ENCODE results near the gene BICD2.

BICD2 gene

DNA sequence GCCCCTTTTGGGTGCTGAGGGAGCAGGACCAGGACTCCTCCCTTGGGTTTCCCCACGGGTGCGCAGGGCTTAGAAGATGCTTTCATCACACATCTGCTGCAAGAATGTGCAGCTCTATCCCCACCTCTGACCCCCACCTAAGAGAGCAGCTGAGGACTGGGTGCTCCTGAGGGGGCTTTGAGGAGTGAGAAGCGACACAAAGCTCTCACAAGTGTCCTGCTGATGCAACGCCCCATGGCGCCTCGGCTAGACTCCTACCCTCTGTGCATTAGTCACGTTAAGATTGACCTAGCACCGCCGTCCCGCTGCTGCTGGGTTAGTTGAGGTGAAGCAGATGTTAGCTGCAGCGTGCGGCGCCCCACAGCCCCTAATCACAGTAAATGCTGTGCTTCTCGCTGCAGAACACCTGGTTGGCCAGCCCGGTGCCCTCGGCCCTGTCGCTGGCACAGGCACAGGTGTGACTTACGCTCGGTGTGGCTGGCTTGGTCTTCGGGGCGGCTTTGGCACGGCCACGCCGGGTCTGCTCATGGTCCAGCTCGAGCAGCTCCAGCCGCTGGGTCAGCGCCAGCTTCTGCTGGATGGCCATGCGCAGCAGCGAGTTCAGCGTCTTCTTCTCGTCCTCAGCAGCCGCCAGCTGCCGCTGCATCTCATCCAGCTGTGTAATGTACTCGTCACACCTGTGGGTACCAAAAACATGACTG is 49.7 kb downstream of the BICD2 start:
- no peak for DNase-seq (ENCODE audit: low read depth in 2 of 2)

- DNase-seq (ENCODE audit: low read depth in 2 of 2) = no peak
Measured at GRCh38 chr9:92714016-92714415, 50.6 kb downstream of the BICD2 start.

DNA sequence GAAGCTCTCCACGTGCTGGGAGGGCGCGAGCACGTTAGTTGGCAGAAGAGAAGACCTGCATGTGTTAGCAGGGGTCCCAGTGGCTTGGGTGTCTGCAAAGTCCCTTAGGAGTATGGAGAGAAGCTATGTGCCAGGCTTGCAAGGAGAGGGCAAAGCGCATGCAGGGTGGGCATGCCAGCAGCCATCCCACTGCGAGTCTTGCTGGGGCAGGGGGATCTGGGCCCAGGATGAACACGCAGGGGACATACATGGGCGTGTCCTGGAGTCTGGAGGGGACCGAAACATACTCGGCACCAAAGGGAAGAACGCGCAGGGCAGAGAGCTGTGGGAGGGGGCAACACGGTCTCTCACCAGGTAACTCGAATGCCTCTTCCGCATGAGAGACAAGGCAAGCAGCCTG is 51.1 kb downstream of the BICD2 start:
- DNase-seq (ENCODE audit: low read depth in 2 of 2) = no peak

DNA sequence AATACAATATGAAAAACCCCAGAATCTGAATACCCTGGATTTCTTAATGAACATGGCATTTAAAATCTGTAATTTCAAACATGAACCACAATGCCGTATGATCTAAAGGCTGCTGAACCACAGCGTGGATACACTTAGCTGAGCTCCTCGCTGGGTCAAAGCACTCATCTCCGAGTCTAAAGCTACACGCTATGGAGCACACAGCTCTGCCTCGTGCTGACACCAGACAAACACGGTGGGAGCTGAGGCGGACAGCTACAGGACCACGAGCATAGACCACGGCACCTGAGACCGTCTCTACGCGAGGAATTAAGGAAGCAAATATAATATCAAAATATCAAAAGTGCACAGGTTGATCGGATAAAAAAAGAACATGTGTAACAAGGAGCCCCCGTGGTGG is 51.9 kb downstream of the BICD2 start:
- no peak for DNase-seq (ENCODE audit: low read depth in 2 of 2)

DNA sequence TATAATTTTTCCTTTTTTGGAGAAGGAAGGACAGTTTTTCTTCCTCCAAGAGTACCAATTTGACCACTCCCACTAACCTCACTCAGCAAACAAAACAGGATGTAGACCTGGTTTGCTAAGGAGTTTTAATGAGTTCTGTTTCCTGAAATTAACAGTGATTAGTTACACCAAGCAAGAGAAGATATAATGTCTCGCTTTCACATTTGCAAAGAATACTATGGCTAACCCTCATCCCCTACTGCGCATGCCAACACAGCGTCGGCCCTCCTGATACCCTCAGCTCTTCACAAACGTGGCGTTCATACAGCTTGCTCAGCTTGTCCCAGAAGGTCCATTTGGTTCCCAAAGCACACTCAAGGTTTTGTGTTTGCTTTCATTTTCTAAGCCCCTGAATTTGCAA is 52.8 kb downstream of the BICD2 start:
- DNase-seq (ENCODE audit: low read depth in 2 of 2) = no peak

DNA sequence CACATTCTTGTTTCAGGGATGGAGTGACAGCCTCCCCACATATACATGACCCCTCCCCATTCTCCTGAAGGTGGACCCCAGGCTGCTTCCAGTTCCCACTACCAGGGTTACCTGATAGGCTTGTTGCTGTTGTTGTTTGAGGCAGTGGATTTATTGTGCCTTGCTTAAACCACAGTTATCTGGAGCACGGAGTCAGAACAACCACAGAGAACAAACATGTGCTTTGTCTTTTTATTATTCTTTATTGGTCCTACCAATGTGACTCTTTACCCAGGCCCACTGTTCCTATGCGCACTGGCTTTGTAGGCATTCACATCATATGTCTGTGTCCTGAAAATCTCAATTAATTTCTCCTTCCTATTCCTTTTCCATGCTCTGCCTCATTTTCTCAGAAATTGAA is 53.5 kb downstream of the BICD2 start:
- no peak for DNase-seq (ENCODE audit: low read depth in 2 of 2)

- no peak for DNase-seq (ENCODE audit: low read depth in 2 of 2)
Measured at GRCh38 chr9:92710368-92710767, 54.3 kb downstream of the BICD2 start.

DNA sequence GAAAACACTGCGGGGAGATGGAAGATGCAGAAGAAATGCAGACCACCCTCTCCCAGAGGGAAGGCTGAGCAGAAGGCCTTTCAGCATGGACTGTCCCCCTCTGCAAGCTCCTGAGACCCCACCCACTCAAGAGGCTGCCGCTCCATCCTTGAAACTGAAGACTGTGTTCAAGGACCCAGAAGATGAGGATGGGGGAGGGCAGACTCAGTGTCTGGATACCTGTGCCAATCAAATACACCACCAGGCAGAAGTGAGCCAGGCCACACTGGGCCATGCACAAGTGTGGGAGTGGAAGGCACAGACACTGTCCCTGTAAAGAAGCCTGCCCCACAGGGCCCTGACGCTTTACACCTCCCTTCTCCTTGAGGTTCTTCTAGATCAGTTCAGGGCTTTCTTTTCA is 54.7 kb downstream of the BICD2 start:
- no peak for DNase-seq (ENCODE audit: low read depth in 2 of 2)

DNA sequence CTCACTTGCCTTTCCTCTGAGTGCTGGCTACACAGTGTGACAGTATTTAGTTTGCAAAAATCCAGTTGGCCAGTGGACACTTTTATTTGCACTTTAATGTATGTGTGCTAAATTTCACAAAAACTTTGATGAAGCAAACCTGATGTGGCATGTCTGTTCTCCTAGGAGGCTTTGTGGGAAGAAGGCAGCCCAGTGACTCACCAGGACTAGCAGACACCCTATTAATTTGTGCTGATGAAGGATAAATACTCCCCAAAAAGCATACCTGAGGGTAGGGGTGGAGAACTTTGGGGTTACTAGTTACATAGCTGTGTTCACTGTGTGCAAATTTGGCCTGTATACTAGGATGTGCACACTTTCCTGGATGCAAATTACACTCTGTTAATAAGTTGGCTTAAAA is 55.4 kb downstream of the BICD2 start:
- DNase-seq (ENCODE audit: low read depth in 2 of 2) = no peak

- DNase-seq (ENCODE audit: low read depth in 2 of 2) = no peak
Measured at GRCh38 chr9:92707530-92707929, 57.1 kb downstream of the BICD2 start.

- DNase-seq (ENCODE audit: low read depth in 2 of 2) = peak; percentile 20 to 28
Measured at GRCh38 chr9:92706218-92706940, 58.3 kb downstream of the BICD2 start.

DNA sequence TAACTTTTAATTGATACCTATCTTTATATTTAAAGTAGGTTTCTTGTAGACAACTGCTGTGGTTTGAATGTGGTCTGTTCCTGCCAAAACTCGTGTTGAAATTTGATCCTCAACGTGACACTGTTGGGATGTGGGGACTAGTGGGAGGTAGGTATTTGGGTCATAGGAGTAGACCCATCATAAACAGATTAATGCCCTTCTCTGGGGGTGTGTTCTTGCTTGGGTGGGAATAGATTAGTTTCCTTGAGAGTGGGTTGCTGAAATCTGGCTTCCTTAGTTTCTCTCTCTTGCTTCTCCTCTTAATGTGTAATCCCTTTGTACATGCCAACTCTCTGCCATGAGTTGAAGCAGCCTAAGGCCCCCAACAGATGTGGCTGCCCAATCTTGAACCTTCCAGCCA is 60.1 kb downstream of the BICD2 start:
- DNase-seq (ENCODE audit: low read depth in 2 of 2) = no peak

DNA sequence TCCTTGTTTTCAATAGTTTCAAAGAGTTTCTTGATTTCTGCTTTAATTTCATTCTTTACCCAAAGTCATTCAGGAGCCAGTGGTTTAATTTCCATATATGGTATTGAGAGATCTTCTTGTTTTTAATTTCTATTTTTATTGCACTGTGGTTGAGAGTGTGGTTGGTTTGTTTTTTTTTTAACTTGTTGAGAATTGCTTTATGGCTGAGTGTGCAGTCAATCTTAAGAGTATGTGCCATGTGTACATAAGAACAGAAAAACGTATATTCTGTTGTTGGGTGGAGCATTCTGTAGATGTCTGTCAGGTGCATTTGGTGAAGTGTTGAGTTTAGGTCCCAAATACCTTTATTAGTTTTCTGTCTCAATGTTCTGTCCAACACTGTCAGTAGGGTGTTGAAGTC is 68.0 kb downstream of the BICD2 start:
- no peak for DNase-seq (ENCODE audit: low read depth in 2 of 2)

DNA sequence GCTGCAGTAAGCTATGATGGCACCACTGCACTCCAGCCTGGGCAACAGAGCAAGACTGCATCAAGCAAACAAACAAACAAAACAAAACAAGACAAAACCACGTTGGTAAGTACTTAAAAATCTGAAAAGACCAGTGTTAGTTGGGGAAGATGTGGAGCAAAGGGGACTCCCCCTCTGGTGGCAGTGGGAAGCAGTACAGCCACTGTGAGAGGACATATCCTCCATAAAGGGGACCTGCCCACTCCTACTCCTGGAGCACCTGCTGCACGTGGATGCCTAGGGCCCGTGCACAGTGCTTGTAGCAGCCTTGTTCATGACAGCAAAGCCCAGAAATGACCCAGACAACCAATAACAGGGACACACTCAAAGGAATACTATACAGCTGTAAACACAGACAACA is 77.7 kb downstream of the BICD2 start:
- no peak for DNase-seq (ENCODE audit: low read depth in 2 of 2)

DNA sequence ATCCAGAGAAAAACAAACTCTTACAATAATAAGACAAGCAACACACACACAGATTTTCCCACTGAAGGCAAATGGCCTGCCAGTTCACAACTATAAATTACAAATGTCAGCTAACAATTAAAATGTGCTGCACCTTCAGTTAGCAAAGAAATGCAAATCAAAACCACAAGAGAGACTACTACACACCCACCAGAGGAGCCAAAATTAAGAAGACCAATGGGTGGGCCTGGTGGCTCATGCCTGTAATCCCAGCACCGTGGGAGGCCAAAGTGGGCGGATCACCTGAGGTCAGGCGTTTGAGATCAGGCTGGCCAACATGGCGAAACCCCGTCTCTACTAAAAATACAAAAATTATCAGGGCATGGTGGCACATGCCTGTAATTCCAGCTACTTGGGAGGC is 79.6 kb downstream of the BICD2 start:
- DNase-seq (ENCODE audit: low read depth in 2 of 2) = no peak

DNA sequence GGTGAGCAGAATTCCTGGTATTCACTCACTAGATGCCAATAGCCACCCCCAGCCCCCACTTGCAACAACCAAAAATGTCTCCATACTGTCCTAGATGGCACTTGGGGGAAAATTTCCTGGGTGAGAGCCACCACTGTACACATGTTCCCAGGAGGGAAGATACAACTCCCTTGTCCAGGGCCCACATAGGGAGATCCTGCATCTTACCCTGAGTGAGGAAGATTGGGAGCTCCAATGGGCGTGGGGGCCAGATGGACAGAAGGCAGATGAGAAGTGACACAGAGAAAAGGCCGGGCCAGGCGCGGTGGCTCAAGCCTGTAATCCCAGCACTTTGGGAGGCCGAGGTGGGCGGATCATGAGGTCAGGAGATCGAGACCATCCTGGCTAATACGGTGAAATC is 82.4 kb downstream of the BICD2 start:
- DNase-seq (ENCODE audit: low read depth in 2 of 2) = no peak

DNA sequence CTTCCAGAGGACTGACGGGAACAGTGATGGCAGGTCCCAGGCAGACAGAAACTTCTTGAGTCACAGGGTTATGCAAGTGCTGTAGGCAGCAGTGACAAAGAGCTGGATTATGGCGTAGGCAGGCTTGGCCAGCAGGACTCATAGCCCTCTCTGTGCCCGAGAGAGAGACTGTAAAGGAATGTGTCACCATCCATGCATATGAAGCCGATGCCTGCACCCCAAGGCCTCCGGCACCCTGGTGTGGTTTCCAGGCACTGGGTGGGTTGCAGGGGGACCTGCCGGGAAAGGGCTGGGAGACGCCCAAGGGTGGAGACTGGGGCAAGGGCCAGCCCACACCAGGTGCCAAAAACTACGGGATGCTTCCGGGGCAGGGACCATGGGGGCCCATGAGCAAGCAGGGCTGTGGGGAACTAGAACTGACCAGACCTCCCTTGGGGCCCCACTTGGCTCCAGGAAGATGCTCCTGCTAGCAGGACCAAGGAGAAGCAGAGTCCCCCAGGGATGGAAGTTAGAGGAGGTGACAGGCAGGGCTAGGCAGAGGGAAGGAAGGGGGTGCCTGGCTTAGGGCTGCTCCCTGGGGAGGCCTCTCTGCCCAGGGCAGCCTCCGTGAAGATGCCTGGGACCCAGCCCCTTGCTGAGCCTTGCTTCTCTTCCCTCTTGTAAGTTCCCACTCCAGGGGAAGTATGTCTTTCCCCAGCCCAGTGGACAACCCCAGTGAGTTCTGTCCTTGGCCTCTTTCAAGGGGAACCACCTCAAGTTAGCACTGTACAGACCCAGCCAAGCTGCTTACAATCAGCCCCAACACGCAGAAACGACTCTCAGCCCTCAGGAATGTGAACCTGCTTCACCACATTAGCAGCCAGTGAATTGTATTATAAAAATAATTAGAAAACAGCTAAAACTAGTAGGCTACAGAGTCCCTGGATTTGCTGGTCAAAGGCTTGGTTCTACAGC is 84.2 kb downstream of the BICD2 start:
- DNase-seq (ENCODE audit: low read depth in 2 of 2) = no peak

- DNase-seq (ENCODE audit: low read depth in 2 of 2) = no peak
Measured at GRCh38 chr9:92679413-92680165, 85.0 kb downstream of the BICD2 start.

DNA sequence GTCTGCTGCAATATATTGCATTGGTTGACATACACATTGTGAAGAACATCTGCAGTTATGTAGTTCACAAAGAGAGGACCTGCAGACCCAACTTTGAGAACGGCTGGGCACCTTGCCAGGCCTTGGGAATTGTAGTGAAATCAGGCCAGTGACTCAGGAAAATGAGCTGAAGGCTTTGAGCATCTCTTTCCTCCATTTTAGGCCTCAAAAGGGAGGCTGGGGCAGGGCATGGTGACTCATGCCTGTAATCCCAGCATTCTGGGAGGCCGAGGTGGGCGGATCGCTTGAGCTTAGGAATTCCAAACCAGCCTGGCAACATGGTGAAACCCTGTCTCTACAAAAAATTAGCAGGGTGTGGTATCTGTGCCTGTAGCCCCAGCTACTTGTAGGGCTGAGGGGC is 93.3 kb downstream of the BICD2 start:
- no peak for DNase-seq (ENCODE audit: low read depth in 2 of 2)

DNA sequence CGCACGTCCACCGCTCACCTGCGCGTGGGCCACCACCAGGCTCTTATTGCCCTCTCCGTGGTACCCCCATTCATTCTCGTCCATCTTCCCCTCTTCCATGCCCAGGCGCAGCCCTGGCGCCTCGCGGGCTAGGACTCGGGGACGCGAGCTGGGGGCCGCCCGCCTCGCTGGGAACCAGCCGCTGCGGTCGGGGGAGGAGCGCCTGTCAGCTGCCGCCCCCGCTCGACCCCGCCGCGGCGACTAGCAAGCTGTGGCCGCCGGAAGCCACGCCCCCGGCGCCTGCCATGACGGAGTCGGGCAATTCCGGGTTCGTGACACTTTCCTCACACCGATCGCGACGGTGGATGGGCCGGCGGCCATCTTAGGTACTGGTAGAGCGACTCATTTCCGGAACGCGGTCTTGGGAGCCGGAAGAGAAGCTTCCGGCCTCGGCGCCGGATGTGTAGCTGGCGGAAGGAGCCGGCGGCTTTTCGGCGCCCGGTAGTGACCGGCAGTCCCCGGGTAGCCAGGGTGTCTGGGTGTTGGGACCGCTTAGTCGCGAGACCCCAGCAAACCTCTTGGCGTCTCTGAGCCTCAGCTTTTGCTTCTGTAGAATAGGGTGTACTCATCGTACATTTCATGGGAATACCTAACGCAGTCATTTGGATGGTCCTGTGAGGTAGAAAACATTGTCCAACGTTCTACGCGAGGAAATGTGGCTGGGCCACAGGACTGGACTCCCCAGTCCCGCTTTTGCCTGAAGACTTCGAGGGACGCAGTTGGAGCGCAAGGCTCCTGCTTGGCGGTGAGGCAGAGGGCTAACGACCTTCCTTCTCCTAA is 94.5 kb downstream of the BICD2 start, which contains the start of gene IPPK:
Gene IPPK, minus strand, starts transcription at position 242 of the 819 bp plus-strand sequence. Its CDS starts 143 bp downstream, at position 99.
- DNase-seq (ENCODE audit: low read depth in 2 of 2) = peak; percentile 96 to 99

DNA sequence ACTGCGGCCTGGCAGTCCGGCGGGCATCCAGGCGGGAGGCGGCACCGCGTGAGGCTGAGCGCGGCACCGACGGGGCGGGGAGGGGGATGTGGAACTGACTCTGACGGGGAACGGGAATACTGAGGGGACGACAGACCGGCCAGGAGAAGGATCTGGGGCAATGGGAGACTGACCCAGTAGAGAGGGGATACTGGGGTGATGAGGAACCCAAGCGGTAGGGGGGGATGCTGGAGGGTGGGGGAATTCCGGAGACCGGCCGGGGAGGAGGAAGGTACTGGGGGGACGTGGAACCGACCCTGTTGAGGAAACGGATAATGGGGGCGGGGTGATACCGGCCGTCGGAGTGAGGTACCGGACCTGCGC is 95.1 kb downstream of the BICD2 start:
- peak in 1 of 2 donors; percentile 21 for DNase-seq (ENCODE audit: low read depth in 2 of 2)
